Fibroblast of the conjunctiva (primary cell): ENCODE results near the gene LRRC19.

ENCODE experiments used
- DNase-seq: peaks from one replicate; pipeline ENCODE4 v3.0.0-alpha.2; 2010; ENCODE audit warnings: low read depth

Gene LRRC19

DNA sequence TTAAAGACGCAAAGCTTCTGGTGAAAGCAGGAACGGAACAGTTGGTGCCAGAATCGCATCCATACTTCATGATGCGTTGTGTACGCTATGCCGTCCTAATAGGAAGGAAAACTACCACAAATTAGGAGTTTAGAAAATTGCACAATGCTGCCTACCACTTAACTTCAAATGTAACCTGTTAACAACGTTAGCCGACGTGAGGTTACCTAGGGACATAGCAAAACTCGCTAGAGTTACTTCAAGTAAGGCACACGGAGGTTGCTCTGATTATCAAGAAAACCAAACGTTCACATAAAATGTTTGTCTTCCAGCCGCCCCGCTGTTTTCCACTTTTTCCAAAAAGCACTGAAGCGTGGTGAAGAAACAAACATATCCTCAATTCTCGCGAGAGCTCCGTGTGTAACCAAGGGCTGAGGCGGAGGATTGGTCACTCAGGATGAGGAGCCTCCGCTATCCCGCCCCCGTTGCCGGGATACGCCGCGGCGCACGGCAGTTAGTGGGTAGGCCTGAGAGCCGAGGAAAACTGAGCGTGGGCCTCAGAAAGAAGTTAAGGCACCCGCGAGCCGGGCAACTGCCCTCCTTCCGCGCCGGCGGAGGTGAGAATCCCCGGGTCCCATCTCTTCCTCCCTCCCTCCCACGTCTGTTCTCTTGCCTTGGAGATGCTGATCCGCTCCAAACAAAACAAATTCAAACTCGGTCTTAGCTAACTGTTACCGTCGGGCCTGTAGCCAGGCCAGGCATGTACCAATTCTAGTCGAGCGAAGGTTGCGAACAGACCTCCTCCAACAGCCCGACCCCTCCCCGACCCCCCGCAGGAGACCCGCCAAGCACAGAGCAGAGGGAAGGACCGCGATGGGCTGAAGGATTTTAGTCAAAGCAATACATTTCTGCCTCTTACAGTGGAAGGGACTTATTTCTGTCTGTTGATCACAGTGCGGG lies 49.3 kb downstream of the LRRC19 start, which contains the start of gene IFT74:
IFT74 (plus strand) TSS at position 492 of the 939 bp plus-strand sequence. CDS start 5,556 bp downstream, outside the sequence.
- DNase-seq = peak; percentile 96

DNA sequence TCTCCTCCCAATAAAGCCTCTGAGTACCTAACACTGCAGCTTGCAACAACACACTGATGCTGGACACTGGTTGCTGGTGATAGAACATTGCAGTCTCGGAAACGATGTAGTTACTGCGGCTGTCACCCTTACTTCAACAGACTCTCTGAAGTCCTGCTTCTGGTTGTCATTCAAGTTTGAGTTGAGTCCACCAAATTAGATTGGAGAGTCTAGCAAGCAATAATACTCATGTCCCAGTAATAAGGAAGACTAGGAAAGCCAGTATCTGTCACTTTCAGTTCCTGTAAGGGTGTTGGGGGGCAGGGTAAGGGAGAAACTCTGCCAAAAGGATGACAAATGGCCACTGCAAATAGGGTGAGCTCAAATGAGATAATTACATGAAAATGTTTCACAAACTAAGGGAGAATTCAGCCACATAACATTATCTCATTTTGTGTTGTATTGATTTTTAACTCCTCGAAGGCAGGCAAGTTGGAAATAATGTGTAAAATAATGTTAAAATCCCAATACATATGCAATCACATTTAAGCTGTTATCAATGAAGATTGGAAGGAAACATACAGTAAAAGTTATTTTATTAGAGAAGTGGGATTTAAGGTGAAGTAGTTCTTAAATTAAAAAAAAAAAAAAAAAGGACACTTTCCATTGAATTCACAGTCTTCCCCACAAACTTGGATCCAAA lies 50.1 kb downstream of the LRRC19 start:
- DNase-seq = no peak

DNA sequence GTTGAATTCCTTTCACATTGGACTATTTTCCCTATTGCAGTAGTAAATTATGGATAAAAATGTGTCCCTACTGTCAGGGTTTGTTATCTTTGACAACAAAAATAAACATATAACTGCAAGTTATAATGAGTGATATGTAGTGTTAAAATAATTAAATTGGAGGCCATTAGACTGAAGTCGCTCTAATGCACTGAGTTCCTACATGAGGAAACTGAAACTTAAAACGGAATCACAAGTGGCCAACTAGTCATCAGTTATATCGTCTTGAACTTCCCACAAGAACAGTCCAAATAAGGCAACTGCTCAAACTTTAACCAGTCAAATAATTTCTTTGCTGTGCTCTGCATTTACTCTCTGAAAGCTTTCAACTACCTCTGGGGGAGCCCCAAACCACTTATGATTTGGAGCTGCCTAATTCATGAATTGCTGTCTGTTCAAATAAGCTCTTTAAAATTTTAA lies 51.4 kb downstream of the LRRC19 start:
- no peak for DNase-seq

DNA sequence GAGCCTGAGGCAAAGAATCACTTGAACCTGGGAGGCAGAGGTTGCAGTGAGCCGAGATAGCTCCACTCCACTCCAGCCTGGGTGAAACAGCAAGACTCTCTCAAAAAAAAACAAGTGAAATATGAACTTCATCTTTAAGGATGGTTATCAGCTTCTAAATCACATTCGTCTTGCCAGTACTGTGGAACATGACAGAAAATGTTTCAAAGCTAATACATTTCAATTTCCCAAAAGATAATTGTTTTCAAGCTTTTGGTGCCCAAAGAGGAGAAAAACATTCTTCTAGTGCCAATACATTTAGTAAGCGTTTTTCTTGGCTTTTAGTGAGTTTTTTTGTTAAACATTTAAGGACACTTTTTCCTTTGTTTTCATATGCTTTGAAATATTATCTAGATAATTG lies 53.7 kb downstream of the LRRC19 start:
- no peak for DNase-seq

DNA sequence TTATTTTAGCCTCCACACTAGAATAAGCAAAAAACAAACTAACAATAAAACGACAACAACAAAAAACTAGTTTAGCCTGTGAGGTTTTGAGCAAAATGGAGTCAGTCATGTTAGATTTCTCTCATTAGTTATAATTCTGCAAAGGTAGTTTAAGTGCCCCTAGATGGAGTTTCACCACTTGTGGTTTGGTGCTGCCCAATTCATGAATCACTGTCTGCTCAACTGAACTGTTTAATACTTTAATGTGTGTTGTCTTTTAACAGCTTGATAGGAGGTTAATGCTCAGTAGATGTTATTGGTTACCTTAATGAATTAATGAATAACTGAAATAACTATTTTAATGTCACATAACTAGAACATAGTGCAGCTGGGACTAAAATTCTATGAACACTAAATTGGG lies 55.0 kb downstream of the LRRC19 start:
- DNase-seq = no peak

DNA sequence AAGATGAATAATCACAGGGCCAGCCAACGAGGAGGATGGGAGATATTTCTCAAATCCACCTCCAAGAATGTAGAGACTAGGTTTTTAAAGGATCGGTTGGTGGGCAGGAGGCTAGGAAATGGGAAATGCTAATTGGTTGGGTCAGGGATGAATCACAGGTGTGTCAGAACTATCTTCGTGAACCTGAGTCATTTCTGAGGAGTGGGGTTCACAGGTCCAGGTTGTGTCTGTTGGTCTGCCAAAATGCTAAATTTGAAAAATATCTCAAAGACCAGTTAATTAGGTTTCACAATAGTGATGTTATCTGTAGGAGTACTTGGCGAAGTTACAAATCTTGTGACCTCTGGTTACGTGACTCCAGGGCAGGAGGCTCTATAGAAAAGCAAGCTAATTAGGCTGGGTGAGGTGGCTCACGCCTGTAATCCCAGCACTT lies 55.8 kb downstream of the LRRC19 start:
- DNase-seq = no peak

DNA sequence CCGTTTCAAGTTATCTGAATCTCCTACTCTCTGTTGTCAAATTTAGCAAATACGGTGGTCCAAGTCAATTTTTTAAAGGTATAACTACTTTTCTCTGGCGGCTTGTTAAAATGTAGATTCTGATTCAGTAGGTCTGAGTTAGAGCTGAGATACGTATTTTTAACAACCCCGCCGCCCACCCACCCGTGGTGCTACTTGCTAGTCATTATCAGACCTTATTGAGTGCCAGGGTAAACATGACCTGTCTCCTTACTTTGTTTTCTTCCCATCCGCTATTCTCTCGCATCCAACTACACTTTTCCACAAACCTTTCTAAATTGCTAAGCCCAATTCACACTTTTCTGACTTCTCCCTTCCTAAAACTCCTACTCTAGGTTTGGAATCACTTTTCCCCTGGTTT lies 57.7 kb downstream of the LRRC19 start:
- no peak for DNase-seq

DNA sequence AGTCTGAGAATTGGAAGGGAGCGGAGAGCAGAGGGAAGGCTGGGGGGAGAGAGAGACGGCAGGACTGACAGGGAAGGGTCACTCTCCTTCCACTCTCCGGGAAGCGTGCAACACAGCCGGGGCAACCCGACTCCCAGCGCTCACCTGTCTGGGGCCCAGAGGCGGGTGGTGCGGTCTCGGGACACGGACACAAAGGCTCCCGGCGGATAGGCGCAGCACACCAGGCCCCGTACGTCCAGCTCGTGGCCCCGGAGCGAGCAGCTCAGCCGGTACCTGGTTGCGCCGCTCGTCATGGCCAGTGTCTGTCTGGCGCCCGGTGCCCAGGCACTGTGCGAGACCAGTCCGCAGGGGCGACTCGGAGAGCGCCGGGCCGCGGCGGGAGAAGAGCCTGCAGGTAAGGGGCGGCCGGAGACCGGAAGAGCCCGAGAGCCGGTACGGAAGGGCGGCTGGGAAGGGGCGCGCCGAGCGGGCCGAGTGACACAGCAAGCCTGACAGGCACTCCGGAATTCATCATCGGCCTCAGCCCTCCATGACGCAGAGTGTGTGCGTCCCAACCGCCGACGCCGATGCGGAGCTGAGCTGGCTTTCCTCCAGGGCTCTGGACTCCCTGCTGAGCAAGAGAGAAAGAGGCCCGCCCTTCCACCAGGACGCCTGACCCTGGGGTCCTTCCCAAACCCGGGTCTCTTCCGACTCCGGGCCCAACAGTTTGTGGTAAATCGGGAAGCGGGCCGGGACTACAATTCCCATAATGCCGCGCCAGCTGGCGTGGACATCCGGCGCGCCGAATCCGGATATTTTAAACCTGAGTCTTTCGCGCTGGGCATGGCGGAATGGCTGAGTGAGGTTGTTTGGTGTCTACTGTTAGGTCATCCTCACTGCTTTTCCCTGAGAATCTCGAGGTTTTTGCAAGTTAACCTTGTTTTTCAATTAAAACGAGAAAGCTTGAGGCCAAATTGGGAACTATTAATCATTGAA lies 58.4 kb downstream of the LRRC19 start, which contains the start of gene PLAA:
PLAA (minus strand) TSS at position 490 of the 975 bp plus-strand sequence; CDS start at position 293, 197 bp downstream.
- DNase-seq = peak; percentile 82

DNA sequence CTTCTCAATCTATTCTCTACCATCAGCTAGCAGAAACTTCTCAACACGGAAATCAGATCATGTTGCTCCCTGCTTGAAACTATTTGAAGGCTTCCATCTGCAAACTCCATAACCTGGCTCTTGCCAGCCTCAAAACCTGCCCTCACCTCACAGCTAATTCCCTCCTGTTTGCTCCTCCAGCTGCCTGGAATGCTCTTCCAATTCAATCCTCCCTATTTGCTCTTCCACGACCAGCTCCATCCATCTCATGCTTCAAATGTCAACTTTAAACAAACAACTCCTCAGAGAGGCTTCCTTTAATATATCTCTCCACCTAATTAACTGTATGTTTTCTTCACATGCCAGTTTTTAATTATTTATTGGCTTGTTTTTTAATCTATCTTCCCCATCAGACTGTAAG lies 59.9 kb downstream of the LRRC19 start:
- DNase-seq = no peak
